Endothelial cell (in vitro differentiated cells): ENCODE measurements around the gene DLGAP1. TPM values are rescaled to one million over a fixed set of nuclear protein-coding genes. Genes with fewer than 3 reads are reported as not detected.

Experiments
- DNase-seq: peaks from one replicate; pipeline ENCODE4 v3.0.0; 2021; ENCODE audit warnings: low spot score
- H3K27ac Mint-ChIP-seq: one replicate; pipeline ENCODE4 v1.8.0; 2021; ENCODE audit warnings: mixed read lengths, inconsistent platforms; ENCODE audit not compliant: unreplicated experiment
- H3K27me3 Mint-ChIP-seq: one replicate; pipeline ENCODE4 v1.8.0; 2021; ENCODE audit warnings: mild to moderate bottlenecking, moderate library complexity, mixed read lengths, inconsistent platforms; ENCODE audit not compliant: unreplicated experiment
- H3K36me3 Mint-ChIP-seq: one replicate; pipeline ENCODE4 v1.8.0; 2021; ENCODE audit warnings: mild to moderate bottlenecking, low read depth, mixed read lengths, inconsistent platforms; ENCODE audit not compliant: unreplicated experiment
- H3K4me1 Mint-ChIP-seq: one replicate; pipeline ENCODE4 v1.8.0; 2021; ENCODE audit warnings: mild to moderate bottlenecking, mixed read lengths, inconsistent platforms; ENCODE audit not compliant: unreplicated experiment
- H3K4me3 Mint-ChIP-seq: one replicate; pipeline ENCODE4 v1.8.0; 2021; ENCODE audit warnings: mild to moderate bottlenecking, mixed read lengths, inconsistent platforms; ENCODE audit not compliant: unreplicated experiment
- H3K9me3 Mint-ChIP-seq: one replicate; pipeline ENCODE4 v1.8.0; 2021; ENCODE audit warnings: mixed read lengths, inconsistent platforms; ENCODE audit not compliant: unreplicated experiment
- CTCF ChIP-seq: fragments of 200-600 bp; sonication (generic); IDR thresholded peaks from one replicate; pipeline ENCODE4 v1.5.0; 2021; ENCODE audit warnings: antibody characterized with exemption; ENCODE audit not compliant: unreplicated experiment
- total RNA-seq: library from RNA; stranded (reverse); fragmentation: NEBNext Ultra II Directional; extraction: Animal tissue kit (Norgen Biotek cat#: 25700); gene quantifications from one replicate; pipeline ENCODE4 v1.2.1, GENCODE V29; 2021; ENCODE audit not compliant: unreplicated experiment

Gene DLGAP1
- total RNA-seq, 1 donor from 2014 or later = 1.8 TPM

DNA sequence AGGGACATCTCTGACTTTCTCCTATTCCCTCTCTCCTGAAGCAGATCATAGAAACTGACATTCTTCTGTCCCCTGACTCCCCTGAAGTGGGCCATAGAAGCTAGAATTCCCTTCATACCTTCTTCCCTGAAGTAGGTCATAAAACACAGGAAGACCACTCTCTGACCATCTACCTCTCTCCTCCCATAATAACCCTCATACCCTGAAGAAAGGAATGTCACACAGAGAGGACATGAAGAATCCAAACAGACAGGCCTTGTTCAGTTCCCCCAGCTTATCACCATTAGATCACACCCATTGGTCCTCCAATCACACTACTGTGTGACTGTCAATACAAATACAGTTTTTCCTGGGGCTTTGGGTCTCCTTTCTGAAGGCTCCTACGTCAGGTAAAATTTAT lies 347.1 kb downstream of the DLGAP1 start:
- DNase-seq = no peak
- Mint-ChIP-seq H3K4me1 (no peaks in the 10 kb centered on the region), H3K9me3 (no peaks in the 10 kb centered on the region), H3K36me3 (no peaks in the 10 kb centered on the region), H3K27me3 (no peaks in the 10 kb centered on the region), H3K4me3 (no peak overlapping the region), H3K27ac (no peak overlapping the region)
- no peak for TF ChIP-seq CTCF

- Mint-ChIP-seq H3K27ac (no peak overlapping the region), H3K4me1 (no peaks in the 10 kb centered on the region), H3K9me3 (no peaks in the 10 kb centered on the region), H3K27me3 (no peaks in the 10 kb centered on the region), H3K36me3 (no peaks in the 10 kb centered on the region), H3K4me3 (no peak overlapping the region)
- no peak for TF ChIP-seq CTCF
- no peak for DNase-seq
These were observed 348.0 kb downstream of the DLGAP1 start for GRCh38 chr18:4107049-4107467.

GRCh38 chr18:4106407-4107033 lies 348.6 kb downstream of the DLGAP1 start:
- H3K36me3 Mint-ChIP-seq = no peaks in the 10 kb centered on the region
- no peaks in the 10 kb centered on the region for H3K27me3 Mint-ChIP-seq
- H3K27ac Mint-ChIP-seq = no peak overlapping the region
- no peaks in the 10 kb centered on the region for H3K4me1 Mint-ChIP-seq
- H3K9me3 Mint-ChIP-seq = no peaks in the 10 kb centered on the region
- peak; percentile 94 for TF ChIP-seq CTCF
- DNase-seq = peak; percentile 78
- H3K4me3 Mint-ChIP-seq = no peak overlapping the region

GRCh38 chr18:4102901-4103300 lies 352.2 kb downstream of the DLGAP1 start:
- H3K4me3 Mint-ChIP-seq = no peak overlapping the region
- peaks cover 6% of the 10 kb centered on the region for H3K9me3 Mint-ChIP-seq
- no peaks in the 10 kb centered on the region for H3K36me3 Mint-ChIP-seq
- no peak for TF ChIP-seq CTCF
- no peaks in the 10 kb centered on the region for H3K4me1 Mint-ChIP-seq
- DNase-seq = no peak
- no peaks in the 10 kb centered on the region for H3K27me3 Mint-ChIP-seq
- no peak overlapping the region for H3K27ac Mint-ChIP-seq

- DNase-seq = no peak
- Mint-ChIP-seq H3K27me3 (no peaks in the 10 kb centered on the region), H3K36me3 (no peaks in the 10 kb centered on the region), H3K27ac (no peak overlapping the region), H3K9me3 (peaks cover 6% of the 10 kb centered on the region), H3K4me3 (no peak overlapping the region), H3K4me1 (no peaks in the 10 kb centered on the region)
- no peak for TF ChIP-seq CTCF
These were observed 354.1 kb downstream of the DLGAP1 start for GRCh38 chr18:4101009-4101408.
